ENCODE data around the gene LLPH.

Gene LLPH

DNA sequence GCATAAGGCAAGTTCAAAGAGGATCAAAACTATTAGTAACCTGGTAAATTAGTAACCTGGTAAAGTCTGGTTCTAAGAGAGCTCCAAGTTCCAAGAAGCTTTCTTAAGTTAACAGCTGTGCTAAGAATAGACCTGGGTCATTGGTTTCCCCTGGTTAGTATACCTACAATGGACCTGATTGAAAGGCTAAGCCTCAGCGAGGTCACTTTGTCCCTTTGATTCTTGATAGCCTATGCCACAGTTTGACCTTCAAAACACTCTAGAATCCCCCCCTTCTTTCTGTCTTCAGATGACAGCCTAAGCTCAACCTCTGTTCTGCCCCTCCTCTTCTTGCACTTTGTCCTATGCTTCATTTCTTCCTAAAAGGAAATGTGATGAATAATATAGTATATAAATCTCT is 53.0 kb downstream of the LLPH start:
- no peak for DNase-seq (ENCODE audit: low spot score)
- TF ChIP-seq, protein P1, sequence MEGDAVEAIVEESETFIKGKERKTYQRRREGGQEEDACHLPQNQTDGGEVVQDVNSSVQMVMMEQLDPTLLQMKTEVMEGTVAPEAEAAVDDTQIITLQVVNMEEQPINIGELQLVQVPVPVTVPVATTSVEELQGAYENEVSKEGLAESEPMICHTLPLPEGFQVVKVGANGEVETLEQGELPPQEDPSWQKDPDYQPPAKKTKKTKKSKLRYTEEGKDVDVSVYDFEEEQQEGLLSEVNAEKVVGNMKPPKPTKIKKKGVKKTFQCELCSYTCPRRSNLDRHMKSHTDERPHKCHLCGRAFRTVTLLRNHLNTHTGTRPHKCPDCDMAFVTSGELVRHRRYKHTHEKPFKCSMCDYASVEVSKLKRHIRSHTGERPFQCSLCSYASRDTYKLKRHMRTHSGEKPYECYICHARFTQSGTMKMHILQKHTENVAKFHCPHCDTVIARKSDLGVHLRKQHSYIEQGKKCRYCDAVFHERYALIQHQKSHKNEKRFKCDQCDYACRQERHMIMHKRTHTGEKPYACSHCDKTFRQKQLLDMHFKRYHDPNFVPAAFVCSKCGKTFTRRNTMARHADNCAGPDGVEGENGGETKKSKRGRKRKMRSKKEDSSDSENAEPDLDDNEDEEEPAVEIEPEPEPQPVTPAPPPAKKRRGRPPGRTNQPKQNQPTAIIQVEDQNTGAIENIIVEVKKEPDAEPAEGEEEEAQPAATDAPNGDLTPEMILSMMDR (IDR thresholded peaks at IDR 0.05; ENCODE audit: extremely low read depth, missing control alignments), result no peak

DNA sequence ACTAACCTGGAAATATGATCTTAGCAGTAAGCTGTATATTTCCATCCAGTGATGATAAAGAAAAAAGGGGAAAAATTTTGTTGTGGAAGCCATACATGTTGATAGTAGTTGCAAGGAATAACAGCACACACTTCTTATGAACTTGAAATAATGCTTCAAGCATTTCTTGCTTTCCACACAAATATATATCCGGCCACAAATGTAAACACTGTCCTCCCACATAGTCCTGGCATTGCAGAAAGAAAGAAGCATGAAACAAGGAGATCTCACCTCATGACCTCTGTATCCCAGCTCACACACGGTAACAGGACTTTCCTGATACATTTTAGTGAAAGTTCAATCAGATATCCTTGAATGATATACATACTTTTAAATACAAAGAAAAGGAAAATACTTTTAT is 56.0 kb downstream of the LLPH start:
- TF ChIP-seq, protein P1 (IDR thresholded peaks at IDR 0.05; ENCODE audit: extremely low read depth, missing control alignments), result no peak
- no peak for DNase-seq (ENCODE audit: low spot score)

DNA sequence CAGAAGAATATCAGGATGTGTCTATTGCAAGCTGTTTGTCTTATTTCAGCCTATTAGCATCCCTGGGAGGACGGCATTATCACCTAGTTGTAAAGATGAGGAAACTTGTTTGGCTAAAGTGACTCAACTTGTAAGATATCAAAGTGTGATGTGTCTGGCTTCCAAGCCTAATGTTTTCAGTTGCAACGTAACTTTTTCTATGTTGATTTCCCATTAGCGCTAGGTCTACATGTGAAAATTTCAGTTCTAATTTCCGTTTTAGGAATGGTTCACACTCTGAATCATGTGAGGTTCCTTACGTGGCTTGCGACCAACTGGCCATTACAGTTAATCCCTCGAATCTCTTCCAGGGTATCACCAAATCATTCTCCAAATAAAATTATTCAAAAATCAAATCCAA is 58.0 kb downstream of the LLPH start:
- TF ChIP-seq, protein P1 (IDR thresholded peaks at IDR 0.05; ENCODE audit: extremely low read depth, missing control alignments), result no peak
- DNase-seq (ENCODE audit: low spot score), result peak; percentile 30

DNA sequence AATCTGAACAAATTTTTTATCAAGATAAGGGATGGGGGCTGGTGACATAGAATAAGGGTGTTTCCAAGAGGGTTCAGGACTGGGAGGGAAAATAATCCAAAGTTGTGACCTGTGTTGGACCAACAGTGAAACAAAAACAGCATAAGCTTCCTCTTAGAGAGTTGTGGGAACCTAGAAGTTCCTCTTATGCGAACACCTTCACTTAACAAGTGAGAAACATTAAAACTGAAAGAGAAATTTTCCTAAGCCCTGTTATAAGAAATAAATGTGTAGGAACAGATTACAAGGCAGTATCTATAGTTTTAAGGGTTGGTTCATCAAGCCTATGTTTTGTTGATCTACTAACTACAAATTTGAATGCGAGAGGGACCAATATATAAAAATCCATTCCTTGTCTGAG is 58.4 kb downstream of the LLPH start:
- DNase-seq (ENCODE audit: low spot score), result peak; percentile 22

DNA sequence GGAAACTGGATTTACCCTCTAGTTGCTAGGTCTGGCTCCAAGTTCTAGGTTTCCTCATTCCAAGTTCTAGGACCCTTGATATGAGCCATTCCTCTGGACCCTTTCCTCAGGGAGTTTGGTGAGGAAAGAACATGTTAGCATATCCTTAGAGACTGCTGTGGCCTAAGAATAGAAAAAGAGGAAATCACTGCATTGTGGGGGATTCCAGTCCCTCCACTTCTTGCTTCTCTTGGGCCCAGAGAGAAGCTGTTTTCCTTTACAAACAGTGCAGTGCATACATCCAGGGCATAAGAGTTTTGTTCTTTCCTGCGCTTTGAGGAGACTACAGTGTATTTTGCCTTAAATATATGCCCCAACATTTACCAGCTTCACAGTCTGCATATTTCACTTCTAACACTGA is 59.0 kb downstream of the LLPH start:
- no peak for DNase-seq (ENCODE audit: low spot score)
- TF ChIP-seq, protein P1 (IDR thresholded peaks at IDR 0.05; ENCODE audit: extremely low read depth, missing control alignments), result no peak

More for the DNA sequence above, 58.4 kb downstream of the LLPH start:
- TF ChIP-seq, protein P1 (IDR thresholded peaks at IDR 0.05; ENCODE audit: extremely low read depth, missing control alignments), result no peak

DNA sequence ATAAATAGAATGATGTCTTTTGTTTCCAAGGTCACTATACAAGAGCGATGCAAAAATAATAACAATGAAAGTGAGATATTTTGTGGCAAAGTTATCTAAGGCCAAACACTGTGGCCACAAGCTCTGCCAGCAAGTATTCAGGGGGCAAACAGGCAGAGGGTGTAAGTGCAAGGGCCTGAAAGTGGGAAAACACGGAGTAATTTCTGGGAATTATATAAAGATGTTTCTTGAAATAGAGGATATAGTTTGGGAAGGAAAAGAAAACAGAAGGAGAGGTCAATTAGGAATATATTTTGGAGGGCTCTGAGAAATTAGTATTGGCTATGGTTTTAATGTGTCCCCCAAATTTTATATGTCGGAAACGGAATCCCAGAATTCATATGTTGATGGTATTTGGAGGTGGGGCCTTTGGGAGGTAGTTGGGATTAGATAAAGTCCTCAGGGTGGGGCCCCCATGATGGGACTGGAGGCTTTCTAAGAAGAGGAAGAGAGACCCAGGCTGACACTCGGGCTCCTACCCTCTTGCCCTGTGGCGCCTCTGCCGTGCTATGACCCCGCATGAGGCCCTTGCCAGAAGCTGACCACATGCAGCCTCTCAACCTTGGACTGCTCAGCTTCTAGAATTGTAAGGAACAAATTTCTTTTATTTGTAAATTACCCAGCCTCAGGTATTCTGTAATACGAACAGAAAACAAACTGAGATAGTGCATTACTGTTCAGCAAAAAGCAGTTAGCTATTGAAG is 60.0 kb downstream of the LLPH start:
- DNase-seq (ENCODE audit: low spot score), result no peak
- TF ChIP-seq, protein P1 (IDR thresholded peaks at IDR 0.05; ENCODE audit: extremely low read depth, missing control alignments), result no peak

DNA sequence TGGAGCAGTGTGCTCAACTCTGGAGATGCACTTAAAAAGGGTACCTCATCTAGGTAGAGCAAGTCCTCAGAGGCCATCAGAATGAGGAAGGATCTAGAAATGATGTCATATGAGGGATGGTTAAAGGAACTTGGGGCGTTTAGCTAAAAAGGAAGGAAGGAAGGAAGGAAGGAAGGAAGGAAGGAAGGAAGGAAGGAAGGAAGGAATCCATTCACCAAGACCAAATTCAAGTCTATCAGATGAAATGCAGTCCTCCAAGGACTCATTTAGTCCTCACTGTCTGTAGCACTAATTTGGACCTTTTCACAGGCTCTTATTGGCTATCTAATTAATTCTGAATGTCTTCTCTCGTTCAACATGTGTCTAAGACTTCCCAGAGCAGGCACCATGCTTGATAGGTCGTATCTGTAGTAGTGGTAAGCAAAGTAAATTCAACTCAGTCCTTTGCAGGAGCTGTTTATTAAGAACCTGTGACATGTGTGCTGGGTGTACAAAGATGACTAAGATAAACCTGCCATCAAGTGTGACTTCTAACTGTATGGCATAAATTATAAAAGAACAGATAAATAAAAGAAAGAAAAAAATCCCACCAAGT is 63.5 kb downstream of the LLPH start:
- TF ChIP-seq, protein P1 (IDR thresholded peaks at IDR 0.05; ENCODE audit: extremely low read depth, missing control alignments), result no peak
- no peak for DNase-seq (ENCODE audit: low spot score)
